HPDE6-E6E7 (cell line): Measurements from ENCODE around the gene HELT.

Experiments used
- DNase-seq: peaks from one replicate; pipeline ENCODE4 v3.0.0; 2011; ENCODE audit warnings: missing footprints; ENCODE audit errors: extremely low spot score

The HELT gene

GRCh38 chr4:185003596-185004351 lies 14.5 kb upstream of the HELT start:
- DNase-seq = no peak

- DNase-seq = no peak
Measured at GRCh38 chr4:185004562-185005218, 13.6 kb upstream of the HELT start.

DNA sequence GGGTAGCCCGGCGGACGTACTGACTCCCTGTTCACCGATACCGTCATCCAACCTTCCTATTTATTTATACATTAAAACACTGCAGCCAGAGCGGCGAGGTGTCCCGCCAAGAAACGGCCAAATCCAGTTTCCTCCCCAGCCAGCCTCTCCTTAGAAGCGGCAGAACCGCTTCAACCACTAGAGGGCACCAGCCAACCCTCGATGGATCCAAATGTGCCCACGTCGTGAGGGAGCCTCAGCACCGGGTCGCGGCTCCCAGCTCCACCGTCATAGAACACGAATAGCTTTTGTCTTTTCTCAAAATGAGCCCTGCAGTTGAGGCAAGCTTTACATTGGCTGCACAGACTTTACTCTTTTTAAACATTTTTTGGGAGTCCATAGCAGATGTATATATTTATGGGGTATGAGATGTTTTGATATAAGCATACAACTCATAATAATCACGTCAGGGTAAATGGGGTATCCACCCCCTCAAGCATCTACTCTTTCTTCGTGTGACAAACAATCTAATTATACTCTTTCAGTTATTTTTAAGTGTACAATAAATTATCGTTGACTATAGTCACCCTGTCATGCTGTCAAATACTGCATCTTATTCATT lies 13.0 kb upstream of the HELT start:
- DNase-seq = peak; percentile 76

GRCh38 chr4:185011408-185011807 lies 6.9 kb upstream of the HELT start:
- no peak for DNase-seq

GRCh38 chr4:185013417-185014125 lies 4.7 kb upstream of the HELT start:
- DNase-seq = no peak

GRCh38 chr4:185015108-185015507 lies 3.2 kb upstream of the HELT start:
- DNase-seq = no peak

DNA sequence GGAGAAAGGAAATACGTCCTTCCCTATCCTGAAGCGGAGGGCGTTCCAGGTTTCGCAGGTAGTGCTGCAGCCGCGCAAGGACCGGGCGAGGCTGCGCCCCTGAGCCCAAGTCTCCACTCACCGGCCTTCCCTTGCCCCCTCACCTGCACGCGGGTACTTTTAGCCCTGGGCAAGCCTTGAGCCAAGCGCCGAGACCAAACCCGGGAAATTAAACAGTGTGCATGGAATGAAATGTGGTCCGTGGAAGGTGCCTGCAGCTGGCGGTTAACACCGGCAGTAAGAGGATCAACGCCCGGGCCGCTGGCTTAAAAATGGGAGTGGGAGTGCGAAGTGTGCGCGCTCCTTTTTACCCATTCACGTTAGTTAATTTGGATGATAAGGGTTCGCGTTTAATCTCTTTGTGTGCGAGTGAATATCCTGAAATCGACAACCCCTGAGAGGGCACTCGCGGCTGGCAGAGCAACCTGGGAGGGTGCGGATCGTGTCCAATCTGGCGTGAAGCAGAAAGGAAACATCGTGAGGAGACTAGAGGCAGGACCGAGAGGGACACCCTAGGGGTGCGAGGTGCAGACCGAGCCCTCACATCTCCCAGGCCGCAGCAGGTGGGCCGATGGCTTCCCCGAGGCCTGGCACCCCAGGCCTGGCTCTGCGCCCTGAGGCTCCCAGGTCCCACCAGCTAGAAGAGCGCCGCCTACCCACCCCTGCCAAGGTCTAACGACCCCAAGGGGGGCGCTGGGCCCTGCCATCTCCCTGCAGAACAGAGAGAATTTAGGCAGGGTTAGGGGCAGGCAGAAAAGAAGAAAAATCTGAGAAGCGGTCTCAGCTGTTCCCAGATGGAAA lies 2.0 kb upstream of the HELT start:
- DNase-seq = no peak

DNA sequence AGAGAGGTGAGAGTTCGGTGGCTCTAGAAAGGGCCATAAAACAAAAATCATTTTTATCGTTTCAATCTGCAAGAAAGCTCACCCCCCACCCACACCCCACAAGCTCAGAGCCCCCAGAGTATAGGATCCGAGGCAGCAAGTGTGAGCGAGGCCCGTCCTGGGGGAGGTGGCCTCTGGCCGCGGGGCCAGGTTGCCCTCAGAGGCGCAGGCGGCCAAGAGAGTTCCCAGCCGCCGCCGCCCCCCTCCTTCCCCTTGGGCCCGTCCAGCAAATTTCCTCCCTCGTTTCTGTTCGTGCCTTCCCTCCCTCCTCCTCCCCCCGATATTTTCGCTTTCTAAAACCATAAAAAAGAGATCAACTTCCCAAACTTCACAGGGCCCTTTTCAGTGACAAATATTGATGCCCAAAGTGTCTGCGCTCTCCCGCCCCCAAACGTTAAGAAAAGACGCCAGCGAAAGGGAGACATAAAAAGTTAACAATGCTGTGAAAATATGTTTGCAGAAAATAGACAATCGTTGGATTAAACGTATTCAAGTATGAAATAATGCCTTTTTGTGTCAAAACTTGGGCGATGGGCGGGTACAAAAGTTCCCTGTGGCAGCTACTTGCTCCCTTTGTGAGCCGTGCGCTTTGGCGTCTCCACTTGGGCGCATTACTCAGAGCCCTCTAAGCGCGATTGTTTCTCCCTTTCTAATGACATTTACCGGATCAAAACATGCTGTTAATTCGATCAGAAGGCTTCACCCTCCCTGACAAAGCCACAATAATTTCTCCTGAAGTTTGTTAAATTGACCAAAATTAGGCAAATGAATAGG lies 1.1 kb upstream of the HELT start:
- DNase-seq = no peak

- no peak for DNase-seq
Measured at GRCh38 chr4:185018834-185019455, 655 bp downstream of the HELT start.

- no peak for DNase-seq
Measured at GRCh38 chr4:185019456-185020292, 1.4 kb downstream of the HELT start.

- no peak for DNase-seq
Measured at GRCh38 chr4:185020293-185020808, 2.1 kb downstream of the HELT start.

DNA sequence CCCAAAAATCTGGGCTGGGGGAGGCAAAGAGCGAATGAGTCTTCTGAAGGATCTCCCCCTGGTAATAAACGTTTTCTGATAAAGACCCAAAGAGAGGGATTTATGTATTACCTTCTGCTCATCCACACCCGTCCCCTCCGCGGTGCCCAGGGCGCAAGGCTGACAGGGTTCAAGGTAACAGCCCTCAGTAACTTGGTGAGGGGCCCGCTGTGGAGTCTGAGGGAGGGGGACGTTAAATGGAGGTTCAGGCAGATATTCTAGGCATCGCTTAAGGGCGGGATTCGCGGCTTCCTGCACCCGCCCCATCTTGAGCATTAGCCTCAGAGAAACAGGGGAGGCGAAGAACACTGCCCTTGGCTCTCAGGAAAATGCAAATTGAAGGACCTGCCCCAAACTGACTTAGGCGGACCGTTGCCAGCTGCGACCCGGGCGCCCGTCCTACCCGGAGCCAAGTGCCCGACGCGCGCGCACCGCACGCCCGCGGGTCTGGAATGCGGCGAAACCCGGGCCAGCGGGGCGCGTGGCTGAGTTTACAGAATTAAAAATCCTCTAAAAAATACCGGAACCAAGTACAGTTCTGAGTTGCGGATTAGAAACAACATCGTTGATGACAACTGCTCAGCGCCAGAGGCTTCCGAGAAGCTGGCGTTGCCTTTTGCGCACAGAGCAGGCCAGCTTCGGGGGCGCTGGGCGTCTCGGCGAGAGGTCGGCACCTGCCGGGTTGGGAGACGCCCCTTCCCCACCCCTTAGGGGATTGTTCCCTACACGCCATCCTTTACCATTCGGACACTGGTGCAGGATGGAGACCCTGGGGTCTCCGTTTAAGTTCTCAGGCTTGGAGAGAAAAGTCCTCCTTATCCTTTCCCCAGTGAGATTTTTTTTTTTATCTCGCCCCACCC lies 2.8 kb downstream of the HELT start:
- no peak for DNase-seq

GRCh38 chr4:185023471-185023870 lies 5.2 kb downstream of the HELT start:
- no peak for DNase-seq

- DNase-seq = no peak
Measured at GRCh38 chr4:185028625-185029024, 10.3 kb downstream of the HELT start.

DNA sequence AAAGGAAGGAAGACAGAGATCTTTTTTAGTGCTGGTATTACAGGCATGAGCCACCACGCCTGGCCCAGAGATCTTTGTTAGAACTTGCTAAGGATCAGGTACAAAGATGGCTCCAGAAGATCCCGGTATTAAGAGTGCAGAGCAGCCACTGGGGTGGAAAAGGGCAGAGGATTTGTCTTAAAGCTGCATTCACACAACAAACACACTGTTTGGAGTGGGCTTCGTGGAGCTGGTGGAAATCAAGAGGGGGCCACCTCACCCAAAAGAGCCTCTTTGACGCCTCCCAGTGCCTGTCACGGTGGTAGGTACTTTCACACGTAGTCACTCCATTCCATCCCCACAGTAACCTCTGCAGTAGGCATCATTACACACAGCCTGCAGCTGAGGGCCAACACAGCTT lies 13.3 kb downstream of the HELT start:
- no peak for DNase-seq

DNA sequence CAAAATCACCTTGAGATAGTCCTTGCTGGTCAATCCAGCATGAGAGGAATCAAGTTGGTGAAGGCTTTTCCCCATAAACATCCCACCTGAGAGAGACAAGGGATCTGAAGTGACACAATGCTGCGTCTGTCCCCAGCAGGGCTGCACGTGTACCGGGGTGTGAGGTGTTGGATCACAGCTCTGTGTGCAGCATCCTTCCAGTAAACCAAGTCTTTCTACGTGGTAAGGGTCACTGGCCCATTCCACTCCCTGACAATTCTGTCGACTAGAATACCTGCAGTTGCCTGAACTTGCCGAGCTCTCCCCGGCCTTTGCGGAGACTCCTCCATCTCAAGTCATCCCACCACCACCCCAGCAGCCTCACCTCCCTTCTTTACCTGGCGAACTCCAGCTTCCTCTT lies 14.8 kb downstream of the HELT start:
- no peak for DNase-seq

DNA sequence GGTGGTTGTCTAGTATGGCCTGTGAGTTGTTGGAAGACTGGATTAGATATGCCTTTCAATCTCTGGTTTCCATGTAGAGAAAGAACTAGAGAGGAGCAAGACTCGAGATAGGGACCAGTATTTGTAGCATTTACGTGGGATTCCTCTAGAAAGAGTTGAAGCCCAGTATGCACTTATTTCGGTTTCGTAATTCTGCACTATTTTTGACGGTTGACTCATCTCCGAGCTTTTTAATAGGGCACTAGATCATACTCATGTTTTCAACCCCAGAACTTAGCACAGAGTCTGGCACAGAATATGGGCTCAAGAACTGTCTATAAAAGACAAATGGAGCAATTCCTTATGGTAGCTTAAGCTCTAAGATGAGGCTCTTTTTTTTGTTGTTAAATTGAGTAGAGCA lies 15.7 kb downstream of the HELT start:
- no peak for DNase-seq

DNA sequence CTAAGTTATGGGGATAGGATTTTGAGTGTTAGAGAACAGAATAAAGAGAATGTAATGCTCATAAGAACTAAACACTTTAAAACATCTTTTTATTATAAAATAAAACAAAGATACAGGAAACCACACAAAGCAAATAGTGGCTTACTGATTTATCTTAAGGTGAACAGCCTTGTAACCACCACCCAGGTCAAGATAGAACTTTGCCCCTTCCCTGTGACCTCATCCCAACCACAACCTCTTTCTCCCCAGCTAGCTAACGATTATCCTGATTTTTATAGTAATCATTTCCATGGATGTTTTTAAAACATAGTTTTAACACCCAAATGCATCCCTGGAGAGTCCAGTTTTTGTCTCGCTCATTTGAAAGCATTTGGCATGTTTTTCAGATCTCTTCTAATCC lies 17.0 kb downstream of the HELT start:
- no peak for DNase-seq
